Measurements from ENCODE around the gene CENPO.
A peak's percentile ranks its signal among the peaks of the same experiment; 100 is the strongest.

Gene CENPO

GRCh38 chr2:24870891-24871705 lies 77.9 kb downstream of the CENPO start:
- H3K27me3 ChIP-seq (replicated peaks; ENCODE audit: control insufficient read depth, insufficient read depth, low read length), result no peaks in the 10 kb centered on the region
- peaks cover 42% of the 10 kb centered on the region for H3K4me1 ChIP-seq (ENCODE audit: control insufficient read depth, insufficient read depth, low read length)
- no peak for DNase-seq (ENCODE audit: low read depth)

GRCh38 chr2:24871852-24872333 lies 78.7 kb downstream of the CENPO start:
- Histone ChIP-seq H3K27me3 (replicated peaks; ENCODE audit: control insufficient read depth, insufficient read depth, low read length) (no peaks in the 10 kb centered on the region), H3K36me3 (ENCODE audit: control insufficient read depth, insufficient read depth, low read length, severe bottlenecking) (peaks cover 16% of the 10 kb centered on the region), H3K4me3 (ENCODE audit: low read length) (no peak overlapping the region), H3K9me3 (ENCODE audit: control insufficient read depth, low read length) (no peaks in the 10 kb centered on the region), H3K9ac (ENCODE audit: low read length) (no peak overlapping the region), H3K4me1 (ENCODE audit: control insufficient read depth, insufficient read depth, low read length) (peaks cover 42% of the 10 kb centered on the region)
- peak; percentile 39 for DNase-seq (ENCODE audit: low read depth)

More at GRCh38 chr2:24870891-24871705, 77.9 kb downstream of the CENPO start:
- H3K4me3 ChIP-seq (ENCODE audit: low read length), result no peak overlapping the region
- no peak overlapping the region for H3K9ac ChIP-seq (ENCODE audit: low read length)
- H3K9me3 ChIP-seq (ENCODE audit: control insufficient read depth, low read length), result no peaks in the 10 kb centered on the region
- H3K36me3 ChIP-seq (ENCODE audit: control insufficient read depth, insufficient read depth, low read length, severe bottlenecking), result peaks cover 16% of the 10 kb centered on the region
